ENCODE results near the gene WDFY4. TPM values are rescaled to one million over a fixed set of nuclear protein-coding genes. Genes with fewer than 3 reads are reported as not detected.

The WDFY4 gene
- polyA plus RNA-seq, 2 of the 4 experiments (the other 2 are of a cell fraction): not detected

GRCh38 chr10:49023752-49024151 lies 339.1 kb downstream of the WDFY4 start:
- ATAC-seq (no peak), FAIRE-seq (no peak), DNase-seq (ENCODE audit: low read depth in 1 of 2, low spot score in 1 of 2) (no peak)
- H3K4me3 ChIP-seq: no peak overlapping the region
- TF ChIP-seq GATA3 (IDR thresholded peaks at IDR 0.05; ENCODE audit: borderline replicate concordance): no peak
- TF ChIP-seq KDM5A (IDR thresholded peaks at IDR 0.05): no peak
- TF ChIP-seq HOXB13 (CRISPR knock-in tag; IDR thresholded peaks at IDR 0.05; ENCODE audit: low read depth): no peak
- TF ChIP-seq, protein P1, sequence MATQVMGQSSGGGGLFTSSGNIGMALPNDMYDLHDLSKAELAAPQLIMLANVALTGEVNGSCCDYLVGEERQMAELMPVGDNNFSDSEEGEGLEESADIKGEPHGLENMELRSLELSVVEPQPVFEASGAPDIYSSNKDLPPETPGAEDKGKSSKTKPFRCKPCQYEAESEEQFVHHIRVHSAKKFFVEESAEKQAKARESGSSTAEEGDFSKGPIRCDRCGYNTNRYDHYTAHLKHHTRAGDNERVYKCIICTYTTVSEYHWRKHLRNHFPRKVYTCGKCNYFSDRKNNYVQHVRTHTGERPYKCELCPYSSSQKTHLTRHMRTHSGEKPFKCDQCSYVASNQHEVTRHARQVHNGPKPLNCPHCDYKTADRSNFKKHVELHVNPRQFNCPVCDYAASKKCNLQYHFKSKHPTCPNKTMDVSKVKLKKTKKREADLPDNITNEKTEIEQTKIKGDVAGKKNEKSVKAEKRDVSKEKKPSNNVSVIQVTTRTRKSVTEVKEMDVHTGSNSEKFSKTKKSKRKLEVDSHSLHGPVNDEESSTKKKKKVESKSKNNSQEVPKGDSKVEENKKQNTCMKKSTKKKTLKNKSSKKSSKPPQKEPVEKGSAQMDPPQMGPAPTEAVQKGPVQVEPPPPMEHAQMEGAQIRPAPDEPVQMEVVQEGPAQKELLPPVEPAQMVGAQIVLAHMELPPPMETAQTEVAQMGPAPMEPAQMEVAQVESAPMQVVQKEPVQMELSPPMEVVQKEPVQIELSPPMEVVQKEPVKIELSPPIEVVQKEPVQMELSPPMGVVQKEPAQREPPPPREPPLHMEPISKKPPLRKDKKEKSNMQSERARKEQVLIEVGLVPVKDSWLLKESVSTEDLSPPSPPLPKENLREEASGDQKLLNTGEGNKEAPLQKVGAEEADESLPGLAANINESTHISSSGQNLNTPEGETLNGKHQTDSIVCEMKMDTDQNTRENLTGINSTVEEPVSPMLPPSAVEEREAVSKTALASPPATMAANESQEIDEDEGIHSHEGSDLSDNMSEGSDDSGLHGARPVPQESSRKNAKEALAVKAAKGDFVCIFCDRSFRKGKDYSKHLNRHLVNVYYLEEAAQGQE (IDR thresholded peaks at IDR 0.05): no peak
- no peak for TF ChIP-seq ZC3H11A (IDR thresholded peaks at IDR 0.05)
- no peak for TF ChIP-seq HDAC2 (IDR thresholded peaks at IDR 0.05)
- TF ChIP-seq FOXS1 (CRISPR knock-in tag; IDR thresholded peaks at IDR 0.05): no peak
- TF ChIP-seq BCL3 (IDR thresholded peaks at IDR 0.05): no peak
- no peak for TF ChIP-seq POLR2A (IDR thresholded peaks at IDR 0.05; ENCODE audit: low read length)
- ChIA-PET POLR2A (no interaction called here), CTCF (no interaction called here)
- no peak overlapping the region for H3K27ac ChIP-seq
- no peaks in the 10 kb centered on the region for H3K9me3 ChIP-seq
- H3K4me2 ChIP-seq: no peak overlapping the region
- 46% methylated on average over 5 of the region's 5 CpGs for WGBS (ENCODE audit: missing lambda C conversion rate)
- no peaks in the 10 kb centered on the region for H3K4me1 ChIP-seq

- CTCF ChIA-PET: no interaction called here
- ATAC-seq: no peak
- H3K4me1 ChIP-seq: no peaks in the 10 kb centered on the region
- H3K27ac ChIP-seq: no peak overlapping the region
- no peak overlapping the region for H3K4me3 ChIP-seq
- TF ChIP-seq, protein P2, sequence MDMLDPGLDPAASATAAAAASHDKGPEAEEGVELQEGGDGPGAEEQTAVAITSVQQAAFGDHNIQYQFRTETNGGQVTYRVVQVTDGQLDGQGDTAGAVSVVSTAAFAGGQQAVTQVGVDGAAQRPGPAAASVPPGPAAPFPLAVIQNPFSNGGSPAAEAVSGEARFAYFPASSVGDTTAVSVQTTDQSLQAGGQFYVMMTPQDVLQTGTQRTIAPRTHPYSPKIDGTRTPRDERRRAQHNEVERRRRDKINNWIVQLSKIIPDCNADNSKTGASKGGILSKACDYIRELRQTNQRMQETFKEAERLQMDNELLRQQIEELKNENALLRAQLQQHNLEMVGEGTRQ (IDR thresholded peaks at IDR 0.05): no peak
- TF ChIP-seq EHMT2 (IDR thresholded peaks at IDR 0.05; ENCODE audit: low read depth): no peak
- no peak for DNase-seq (ENCODE audit: low read depth in 1 of 2, low spot score in 1 of 2)
- 28% methylated on average over 3 of the region's 3 CpGs for WGBS (ENCODE audit: missing lambda C conversion rate)
- no peaks in the 10 kb centered on the region for H3K9me3 ChIP-seq
- no peak overlapping the region for H3K4me2 ChIP-seq
- FAIRE-seq: no peak
- POLR2A ChIA-PET: no interaction called here
Observed at GRCh38 chr10:49024484-49024883, 339.8 kb downstream of the WDFY4 start.

- H3K27ac ChIP-seq: no peak overlapping the region
- no peak overlapping the region for H3K4me2 ChIP-seq
- H3K4me3 ChIP-seq: no peak overlapping the region
- ATAC-seq (no peak), DNase-seq (ENCODE audit: low read depth in 1 of 2, low spot score in 1 of 2) (no peak), FAIRE-seq (no peak)
- 20% methylated on average over 6 of the region's 7 CpGs for WGBS (ENCODE audit: missing lambda C conversion rate)
- H3K4me1 ChIP-seq: no peaks in the 10 kb centered on the region
- no peak for TF ChIP-seq FOSL2 (IDR thresholded peaks at IDR 0.05)
- no peak for TF ChIP-seq FOSL2 (CRISPR knock-in tag; IDR thresholded peaks at IDR 0.05)
- TF ChIP-seq, protein P3, sequence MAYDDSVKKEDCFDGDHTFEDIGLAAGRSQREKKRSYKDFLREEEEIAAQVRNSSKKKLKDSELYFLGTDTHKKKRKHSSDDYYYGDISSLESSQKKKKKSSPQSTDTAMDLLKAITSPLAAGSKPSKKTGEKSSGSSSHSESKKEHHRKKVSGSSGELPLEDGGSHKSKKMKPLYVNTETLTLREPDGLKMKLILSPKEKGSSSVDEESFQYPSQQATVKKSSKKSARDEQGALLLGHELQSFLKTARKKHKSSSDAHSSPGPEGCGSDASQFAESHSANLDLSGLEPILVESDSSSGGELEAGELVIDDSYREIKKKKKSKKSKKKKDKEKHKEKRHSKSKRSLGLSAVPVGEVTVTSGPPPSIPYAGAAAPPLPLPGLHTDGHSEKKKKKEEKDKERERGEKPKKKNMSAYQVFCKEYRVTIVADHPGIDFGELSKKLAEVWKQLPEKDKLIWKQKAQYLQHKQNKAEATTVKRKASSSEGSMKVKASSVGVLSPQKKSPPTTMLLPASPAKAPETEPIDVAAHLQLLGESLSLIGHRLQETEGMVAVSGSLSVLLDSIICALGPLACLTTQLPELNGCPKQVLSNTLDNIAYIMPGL (CRISPR knock-in tag; IDR thresholded peaks at IDR 0.05; ENCODE audit: borderline replicate concordance): no peak
- TF ChIP-seq PHF8 (IDR thresholded peaks at IDR 0.05; ENCODE audit: borderline replicate concordance, low read depth): no peak
- TF ChIP-seq RFX5 (IDR thresholded peaks at IDR 0.05): no peak
- TF ChIP-seq MAFK (IDR thresholded peaks at IDR 0.05; ENCODE audit: partially characterized antibody): no peak
- no peak for TF ChIP-seq POLR2A (IDR thresholded peaks at IDR 0.05; ENCODE audit: low read length)
- TF ChIP-seq HEYL (CRISPR knock-in tag; IDR thresholded peaks at IDR 0.05): no peak
- no peak for TF ChIP-seq EP300 (IDR thresholded peaks at IDR 0.05)
- TF ChIP-seq POLR2AphosphoS2 (conservative IDR thresholded peaks at IDR 0.05; ENCODE audit: low read length): no peak
- TF ChIP-seq RCOR1 (IDR thresholded peaks at IDR 0.05; ENCODE audit: low read depth, low read length): no peak
- no peak for TF ChIP-seq NR3C1 (IDR thresholded peaks at IDR 0.05)
- no peak for TF ChIP-seq RARB (CRISPR knock-in tag; IDR thresholded peaks at IDR 0.05)
- POLR2A ChIA-PET: no interaction called here
- CTCF ChIA-PET: no interaction called here
- H3K9me3 ChIP-seq: no peaks in the 10 kb centered on the region
Observed at GRCh38 chr10:49025347-49025983, 340.8 kb downstream of the WDFY4 start.
